Ishikawa (cell line): ENCODE data around the gene MRPL10.

Experiments used
- CEBPB ChIP-seq: IDR thresholded peaks from 2 replicates; pipeline ENCODE4 v1.6.1; 2012
- CREB1 ChIP-seq: IDR thresholded peaks from 2 replicates; pipeline ENCODE4 v1.6.1; 2012; ENCODE audit warnings: low read depth
- EP300 ChIP-seq: IDR thresholded peaks from 2 replicates; pipeline ENCODE4 v1.6.1; 2012; ENCODE audit warnings: borderline replicate concordance
- FOXM1 ChIP-seq: IDR thresholded peaks from 2 replicates; pipeline ENCODE4 v1.6.1; 2012; ENCODE audit warnings: low read depth, borderline replicate concordance
- MAX ChIP-seq: IDR thresholded peaks from 2 replicates; pipeline ENCODE4 v1.6.1; 2012
- NFIC ChIP-seq: IDR thresholded peaks from 2 replicates; pipeline ENCODE4 v1.6.1; 2012
- RAD21 ChIP-seq: IDR thresholded peaks from 2 replicates; pipeline ENCODE4 v1.6.1; 2012; ENCODE audit warnings: low read depth
- REST ChIP-seq: IDR thresholded peaks from 2 replicates; pipeline ENCODE4 v1.6.1; 2012; ENCODE audit warnings: low read depth, mild to moderate bottlenecking
- TAF1 ChIP-seq: IDR thresholded peaks from 2 replicates; pipeline ENCODE4 v1.6.1; 2012; ENCODE audit warnings: low read depth, mild to moderate bottlenecking
- TEAD4 ChIP-seq: IDR thresholded peaks from 2 replicates; pipeline ENCODE4 v1.6.1; 2012
- USF1 ChIP-seq: IDR thresholded peaks from 2 replicates; pipeline ENCODE4 v1.6.1; 2012
- YY1 ChIP-seq: IDR thresholded peaks from 2 replicates; pipeline ENCODE4 v1.6.1; 2012; ENCODE audit warnings: low read depth
- ZBTB7A ChIP-seq: IDR thresholded peaks from 2 replicates; pipeline ENCODE4 v1.6.1; 2012; ENCODE audit warnings: low read depth

- TF ChIP-seq TEAD4 = no peak
- no peak for TF ChIP-seq NFIC
- no peak for TF ChIP-seq USF1
- no peak for TF ChIP-seq TAF1
- TF ChIP-seq RAD21 = no peak
- no peak for TF ChIP-seq EP300
- no peak for TF ChIP-seq REST
- no peak for TF ChIP-seq CEBPB
- no peak for TF ChIP-seq YY1
- no peak for TF ChIP-seq MAX
- TF ChIP-seq CREB1 = no peak
- TF ChIP-seq FOXM1 = no peak
- TF ChIP-seq ZBTB7A = no peak
Observed at GRCh38 chr17:47806913-47807255, 24.5 kb downstream of the MRPL10 start.
